Stimulated activated CD4-positive, alpha-beta T cell treated with anti-CD3 and anti-CD28 coated beads, Interleukin-12 subunit alpha, Interleukin-12 subunit beta, amount 100 ng/mL, for 24 hours (primary cell): ENCODE results near the gene SOX8.
"Not testable (repeated sequence)": the region's sequence is repeated elsewhere in the genome, so short reads cannot be mapped to it uniquely, and the experiment has no call there.

Experiments used
- DNase-seq, 2 experiments: peaks; one replicate each; pipeline ENCODE4 v3.0.0-alpha.2; 2020; ENCODE audit warnings: low read depth in 2 of 2

The SOX8 gene

GRCh38 chr16:981695-982144 is at the start of gene SOX8:
SOX8 (plus strand) TSS chr16:981770; CDS start chr16:981923, 153 bp downstream.
- DNase-seq: no peak

- no peak for DNase-seq
Observed at GRCh38 chr16:932831-933330, 48.7 kb upstream of the SOX8 start.

- DNase-seq: no peak
Observed at GRCh38 chr16:933581-933980, 48.0 kb upstream of the SOX8 start.

- DNase-seq: no peak
Observed at GRCh38 chr16:934178-934577, 47.4 kb upstream of the SOX8 start.

- DNase-seq: no peak
Observed at GRCh38 chr16:935684-936083, 45.9 kb upstream of the SOX8 start.

- no peak for DNase-seq
Observed at GRCh38 chr16:937311-937710, 44.3 kb upstream of the SOX8 start.

- no peak for DNase-seq
Observed at GRCh38 chr16:937723-938122, 43.8 kb upstream of the SOX8 start.

- no peak for DNase-seq
Observed at GRCh38 chr16:938136-938535, 43.4 kb upstream of the SOX8 start.

- no peak for DNase-seq
Observed at GRCh38 chr16:938752-939151, 42.8 kb upstream of the SOX8 start.

- DNase-seq: no peak
Observed at GRCh38 chr16:939311-939710, 42.3 kb upstream of the SOX8 start.

- no peak for DNase-seq
Observed at GRCh38 chr16:939941-940340, 41.6 kb upstream of the SOX8 start.

GRCh38 chr16:942436-943060 is 39.0 kb upstream of the SOX8 start:
- DNase-seq: no peak

GRCh38 chr16:943971-944370 is 37.6 kb upstream of the SOX8 start:
- DNase-seq: no peak

- DNase-seq: no peak
Observed at GRCh38 chr16:945271-946047, 36.1 kb upstream of the SOX8 start.

- DNase-seq: no peak
Observed at GRCh38 chr16:946048-946395, 35.5 kb upstream of the SOX8 start.

GRCh38 chr16:947255-947921 is 34.2 kb upstream of the SOX8 start:
- no peak for DNase-seq

- DNase-seq: not testable (repeated sequence)
Observed at GRCh38 chr16:947922-948303, 33.7 kb upstream of the SOX8 start.

GRCh38 chr16:948767-949166 is 32.8 kb upstream of the SOX8 start:
- DNase-seq: not testable (repeated sequence)

GRCh38 chr16:950733-951573 is 30.6 kb upstream of the SOX8 start:
- not testable (repeated sequence) for DNase-seq

- no peak for DNase-seq
Observed at GRCh38 chr16:951660-952301, 29.8 kb upstream of the SOX8 start.

GRCh38 chr16:952321-952720 is 29.2 kb upstream of the SOX8 start:
- DNase-seq: no peak
